HG02798 (cell line): ENCODE data around the gene SHCBP1L.
"Not testable (repeated sequence)": the region's sequence is repeated elsewhere in the genome, so short reads cannot be mapped to it uniquely, and the experiment has no call there.

Experiments
- ATAC-seq: cut with Tn5 transposase; IDR thresholded peaks from one replicate; pipeline ENCODE4 v1.9.1; 2021; ENCODE audit warnings: mild to moderate bottlenecking; ENCODE audit not compliant: unreplicated experiment, poor library complexity

Gene SHCBP1L

DNA sequence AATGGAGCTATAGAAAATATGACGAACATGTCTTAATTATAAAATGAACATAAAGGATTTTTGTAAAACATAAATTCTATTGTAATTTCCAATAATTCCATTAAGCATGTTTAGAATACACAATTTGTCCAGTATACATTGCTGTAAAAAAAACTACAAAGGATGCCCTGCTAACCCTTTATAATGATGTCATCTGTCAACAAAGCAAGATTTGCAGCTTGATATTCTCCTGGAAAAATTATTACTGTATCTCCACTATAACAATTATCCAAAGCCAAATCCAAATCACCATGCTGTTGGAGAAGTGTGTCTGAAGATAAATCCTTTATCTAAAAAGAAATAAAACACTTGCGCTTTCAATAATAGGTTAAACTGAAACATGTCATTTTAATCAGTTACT lies 47.6 kb downstream of the SHCBP1L start:
- ATAC-seq, result no peak

GRCh38 chr1:182901946-182902345 lies 51.0 kb downstream of the SHCBP1L start:
- not testable (repeated sequence) for ATAC-seq

DNA sequence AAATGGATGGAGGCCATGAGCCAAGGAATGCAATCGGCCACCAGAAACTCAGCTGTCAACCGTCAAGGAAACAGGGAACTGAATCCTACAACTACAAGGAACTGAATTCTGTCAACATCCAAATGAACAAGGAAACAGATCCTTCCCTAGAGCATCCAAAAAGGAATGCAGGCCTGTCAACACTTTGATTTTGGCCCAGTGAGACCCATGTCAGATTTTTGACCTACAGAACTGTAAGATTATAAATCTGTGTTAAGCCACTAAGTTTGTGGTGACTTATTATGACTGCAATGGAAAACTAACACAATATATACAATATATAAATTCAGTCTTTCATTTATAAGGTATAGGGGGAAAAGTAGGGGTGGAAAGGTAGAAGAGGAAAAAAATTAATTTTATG lies 55.3 kb downstream of the SHCBP1L start:
- no peak for ATAC-seq

DNA sequence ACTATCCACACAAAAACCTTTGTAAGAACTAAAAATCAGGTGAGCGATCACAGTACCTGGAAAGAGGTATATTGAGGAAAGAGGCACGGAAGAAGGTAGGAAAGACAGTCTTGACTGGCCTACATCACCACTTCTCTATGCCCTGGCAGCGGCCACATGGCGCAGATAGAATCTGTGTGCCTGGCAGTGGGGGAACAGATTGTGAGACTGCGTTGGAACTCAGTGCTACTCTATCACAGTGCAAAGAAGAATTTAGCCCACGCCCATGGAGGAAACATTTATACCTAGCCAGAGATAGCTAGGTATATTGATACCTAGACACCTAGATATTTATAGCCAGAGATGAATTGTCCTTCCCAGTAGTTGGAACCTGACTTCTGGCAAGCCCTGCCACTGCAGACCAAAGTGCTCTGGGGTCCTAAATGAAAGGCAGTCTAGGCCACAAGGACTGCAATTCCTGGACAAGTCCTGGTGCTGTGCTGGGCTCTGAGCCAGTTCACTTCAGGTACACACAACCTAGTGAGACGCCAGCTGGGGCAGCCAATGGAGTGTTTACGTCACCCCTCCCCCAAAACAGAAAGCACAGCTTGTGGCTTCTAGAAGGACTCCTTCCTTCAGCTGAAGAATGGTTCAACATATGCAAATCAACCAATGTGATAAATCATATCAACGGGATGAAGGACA lies 61.9 kb downstream of the SHCBP1L start:
- no peak for ATAC-seq

DNA sequence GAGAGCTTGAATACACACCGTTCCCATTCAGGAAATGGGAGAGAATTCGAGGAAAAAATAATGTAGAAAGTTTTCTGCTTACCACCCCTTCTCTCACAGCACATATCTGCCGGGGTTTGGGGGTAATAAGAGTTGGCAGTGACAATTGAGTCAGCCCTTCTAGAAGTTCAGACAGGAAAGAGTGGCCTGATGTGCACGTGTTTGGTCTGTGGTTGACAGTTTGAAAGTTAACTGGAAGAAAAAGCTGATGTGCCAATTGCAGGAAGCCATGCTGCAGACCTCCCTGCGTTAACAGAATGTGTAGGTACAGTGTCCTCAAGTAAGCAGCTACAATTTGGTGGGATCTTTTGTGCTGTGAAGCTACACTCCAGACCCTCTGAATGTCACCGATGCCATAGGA lies 63.0 kb downstream of the SHCBP1L start:
- ATAC-seq, result no peak

DNA sequence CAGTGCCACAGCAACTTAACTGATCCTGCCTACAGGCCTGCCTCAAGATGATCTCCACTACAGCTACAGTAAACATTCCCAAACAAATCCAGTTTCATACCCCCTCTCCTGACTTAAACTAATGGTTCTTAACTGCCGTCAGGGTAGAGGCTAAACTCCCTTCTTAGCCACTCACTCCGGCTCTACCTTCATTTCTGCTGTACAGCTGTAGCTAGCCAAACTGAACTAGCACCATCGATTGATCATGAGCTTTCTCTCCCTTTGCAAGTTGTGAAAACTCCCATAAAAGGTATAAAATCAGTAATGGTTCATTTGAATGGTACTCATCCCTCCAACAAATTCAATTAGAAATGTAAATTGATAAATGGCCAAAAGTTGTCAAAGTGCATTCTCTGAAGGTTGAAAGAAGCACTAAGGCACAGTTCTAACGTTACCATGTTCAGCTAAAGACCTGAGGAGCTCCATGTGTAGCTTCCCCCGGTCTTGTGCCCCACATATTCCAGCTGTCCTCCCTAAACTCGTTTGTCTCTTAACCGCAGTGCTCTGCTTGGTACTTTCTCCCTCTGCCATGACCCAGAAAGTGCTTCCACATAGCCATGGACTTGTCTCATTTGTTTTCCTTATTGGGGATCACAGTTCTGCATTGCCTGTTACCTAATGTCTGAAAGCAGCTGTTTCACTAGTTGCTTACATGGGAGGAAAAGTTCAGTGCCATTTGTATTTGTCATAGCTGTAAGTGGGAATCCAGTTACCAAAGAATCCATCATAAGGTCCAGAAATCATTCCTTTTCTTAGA lies 64.0 kb downstream of the SHCBP1L start:
- no peak for ATAC-seq

GRCh38 chr1:182886985-182887384 lies 66.0 kb downstream of the SHCBP1L start:
- no peak for ATAC-seq

DNA sequence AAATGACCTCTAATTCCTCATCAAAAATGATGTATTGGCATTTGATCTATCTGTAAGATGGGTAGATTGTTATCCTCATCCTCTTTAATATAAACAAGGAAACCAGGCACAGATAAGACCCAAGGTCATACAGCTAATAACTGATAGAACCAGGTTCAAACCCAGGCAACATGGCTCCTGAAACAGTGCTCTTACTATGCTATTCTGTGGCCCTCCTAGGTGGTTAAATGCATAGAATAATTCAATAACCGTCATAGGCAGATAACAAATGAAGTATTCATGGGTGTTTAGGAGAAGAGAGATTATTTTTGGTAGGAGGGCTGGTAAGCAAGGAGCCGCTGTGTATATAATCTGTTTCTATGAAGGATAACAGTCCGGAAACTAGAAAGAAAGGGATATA lies 67.4 kb downstream of the SHCBP1L start:
- ATAC-seq, result no peak

DNA sequence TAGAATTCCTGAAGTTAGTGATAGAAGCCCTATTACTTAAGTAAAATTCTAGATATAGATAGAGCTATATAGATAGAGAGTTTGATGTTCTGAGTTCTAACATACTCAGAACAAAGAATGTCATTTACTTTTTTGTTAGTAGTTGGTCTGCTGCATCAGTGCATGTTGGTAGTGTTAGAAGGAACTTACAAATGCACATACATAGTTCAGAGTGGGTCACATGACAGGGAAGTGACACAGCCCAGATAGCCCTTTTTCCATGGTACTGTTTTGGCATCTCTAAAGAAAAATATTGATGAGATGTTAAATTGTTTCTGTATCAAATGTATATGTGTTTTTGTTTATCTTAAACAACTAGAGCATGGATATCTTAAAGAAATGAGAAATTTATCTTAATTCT lies 68.1 kb downstream of the SHCBP1L start:
- no peak for ATAC-seq

- ATAC-seq, result no peak
These were observed 75.1 kb downstream of the SHCBP1L start for GRCh38 chr1:182877842-182878241.

DNA sequence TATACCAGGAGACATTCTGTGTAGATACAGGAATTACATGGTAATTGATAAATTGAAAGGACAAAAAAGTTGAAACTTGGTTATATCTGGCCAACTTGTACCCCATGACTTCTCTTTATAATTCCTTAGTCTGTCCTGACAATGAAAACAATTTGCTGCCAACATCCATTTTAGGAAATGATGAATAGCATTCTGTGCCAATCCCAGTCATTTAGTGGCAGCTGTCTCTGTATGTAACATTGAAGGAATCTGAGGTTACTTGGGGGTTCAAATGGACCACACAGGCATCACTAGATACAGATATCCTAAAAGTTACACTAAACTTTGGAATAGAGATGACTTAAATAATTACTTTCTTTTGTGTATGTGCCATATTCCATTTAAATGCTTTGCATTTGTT lies 75.6 kb downstream of the SHCBP1L start:
- no peak for ATAC-seq

GRCh38 chr1:182875889-182876288 lies 77.1 kb downstream of the SHCBP1L start:
- ATAC-seq, result no peak

GRCh38 chr1:182872881-182873280 lies 80.1 kb downstream of the SHCBP1L start:
- no peak for ATAC-seq

- no peak for ATAC-seq
These were observed 83.7 kb downstream of the SHCBP1L start for GRCh38 chr1:182869241-182869666.

- ATAC-seq, result no peak
These were observed 85.1 kb downstream of the SHCBP1L start for GRCh38 chr1:182867861-182868260.

DNA sequence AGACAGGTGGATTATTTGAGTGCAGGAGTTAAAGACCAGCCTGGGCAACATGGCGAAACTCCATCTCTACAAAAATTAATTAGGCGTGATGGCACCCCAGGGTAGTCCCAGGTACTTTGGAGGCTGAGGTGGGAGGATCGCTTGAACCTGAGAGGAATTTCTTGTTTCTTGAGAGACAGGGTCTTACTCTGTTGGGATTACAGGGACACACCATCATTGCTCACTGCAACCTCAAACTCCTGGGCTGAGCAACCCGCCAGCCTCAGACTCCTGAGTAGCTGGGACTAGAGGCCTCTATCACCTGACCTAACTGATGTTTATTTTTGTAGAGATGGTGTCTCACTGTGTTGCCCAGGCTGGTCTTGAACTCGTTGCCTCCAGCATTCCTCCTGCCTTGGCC lies 89.0 kb downstream of the SHCBP1L start:
- ATAC-seq, result no peak

DNA sequence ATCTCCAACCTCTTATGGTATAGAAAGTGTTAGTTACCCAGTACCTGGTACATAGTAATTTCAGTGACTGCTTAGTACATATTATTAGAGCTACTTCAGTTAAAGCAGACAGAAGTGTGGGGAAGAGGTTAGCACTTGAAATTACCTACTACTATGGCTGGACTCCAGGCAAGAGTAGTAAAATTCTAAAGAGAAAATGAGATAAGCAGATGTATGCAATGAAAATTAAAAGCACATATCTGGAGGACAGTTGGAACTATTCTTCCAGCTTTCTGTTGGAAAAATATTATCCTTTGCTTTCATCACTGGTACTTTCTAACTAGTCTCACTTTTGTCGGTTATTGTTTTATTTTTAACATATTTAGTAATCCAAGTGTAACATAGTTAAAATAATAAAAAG lies 90.1 kb downstream of the SHCBP1L start:
- no peak for ATAC-seq

- ATAC-seq, result no peak
These were observed 91.0 kb downstream of the SHCBP1L start for GRCh38 chr1:182861994-182862393.

GRCh38 chr1:182860658-182861057 lies 92.3 kb downstream of the SHCBP1L start:
- no peak for ATAC-seq

DNA sequence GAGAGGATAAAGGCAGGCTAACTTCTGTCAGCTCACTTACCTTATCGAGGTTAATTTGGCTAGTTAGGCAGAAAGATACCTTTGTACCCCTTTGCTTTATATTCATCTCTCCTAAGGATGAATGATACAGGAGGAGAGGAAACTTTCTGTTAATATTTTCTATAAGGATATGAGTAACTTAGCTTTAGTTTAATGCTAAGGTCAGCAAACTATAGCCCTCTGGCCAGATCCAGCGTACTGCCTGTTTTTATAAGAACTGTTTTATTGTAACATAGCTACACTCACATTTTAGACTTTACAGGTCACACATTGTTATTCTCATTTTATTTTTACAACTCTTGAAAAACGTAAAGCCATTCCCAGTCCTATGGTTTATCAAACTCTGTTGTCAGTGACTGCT lies 95.8 kb downstream of the SHCBP1L start:
- ATAC-seq, result no peak

GRCh38 chr1:182855911-182856310 lies 97.1 kb downstream of the SHCBP1L start:
- no peak for ATAC-seq

DNA sequence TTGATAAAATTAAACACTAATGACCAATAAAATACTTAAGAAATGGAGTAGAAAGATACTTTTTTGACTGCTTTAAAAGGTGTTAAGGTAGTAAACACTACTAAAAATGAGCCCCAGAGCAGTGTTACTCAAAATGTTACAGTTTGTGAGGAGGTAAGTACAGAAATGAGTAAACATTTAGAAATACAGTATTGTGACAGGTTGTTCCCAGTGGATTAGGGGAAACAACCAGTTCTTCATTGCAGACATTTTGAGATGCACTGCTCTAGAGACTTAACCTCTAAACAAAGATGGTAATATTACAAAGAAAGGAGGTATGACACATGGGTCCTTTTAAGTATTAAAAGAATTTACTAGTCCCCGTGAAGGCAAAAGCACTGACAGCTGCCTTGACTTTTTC lies 101.1 kb downstream of the SHCBP1L start:
- ATAC-seq, result no peak
